ENCODE measurements around the gene OR51B5. TPM values are rescaled to one million over a fixed set of nuclear protein-coding genes. Genes with fewer than 3 reads are reported as not detected.
"Not testable (repeated sequence)": the region's sequence is repeated elsewhere in the genome, so short reads cannot be mapped to it uniquely, and the experiment has no call there.

The OR51B5 gene
- total RNA-seq, 2 donors from 2014 or later = 0.93 to 1.8 TPM

DNA sequence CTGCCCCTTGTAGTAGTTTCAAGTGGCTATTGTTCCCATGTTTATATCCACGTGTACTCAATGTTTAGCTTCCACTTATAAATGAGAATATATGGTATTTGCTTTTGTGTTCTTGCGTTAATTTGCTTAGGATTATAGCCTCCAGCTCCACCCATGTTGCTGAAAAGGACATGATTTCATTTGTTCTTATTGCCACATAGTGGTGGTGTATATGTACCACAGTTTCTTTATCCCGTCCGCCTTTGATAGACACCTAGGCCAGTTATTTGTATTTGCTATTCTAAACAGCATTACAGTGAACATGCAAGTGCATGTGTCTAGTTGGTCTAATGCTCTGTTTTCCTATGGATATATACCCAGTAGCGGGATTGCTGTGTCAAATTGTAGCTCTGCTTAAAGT, 26.0 kb downstream of the OR51B5 start:
- TF ChIP-seq, protein P1, sequence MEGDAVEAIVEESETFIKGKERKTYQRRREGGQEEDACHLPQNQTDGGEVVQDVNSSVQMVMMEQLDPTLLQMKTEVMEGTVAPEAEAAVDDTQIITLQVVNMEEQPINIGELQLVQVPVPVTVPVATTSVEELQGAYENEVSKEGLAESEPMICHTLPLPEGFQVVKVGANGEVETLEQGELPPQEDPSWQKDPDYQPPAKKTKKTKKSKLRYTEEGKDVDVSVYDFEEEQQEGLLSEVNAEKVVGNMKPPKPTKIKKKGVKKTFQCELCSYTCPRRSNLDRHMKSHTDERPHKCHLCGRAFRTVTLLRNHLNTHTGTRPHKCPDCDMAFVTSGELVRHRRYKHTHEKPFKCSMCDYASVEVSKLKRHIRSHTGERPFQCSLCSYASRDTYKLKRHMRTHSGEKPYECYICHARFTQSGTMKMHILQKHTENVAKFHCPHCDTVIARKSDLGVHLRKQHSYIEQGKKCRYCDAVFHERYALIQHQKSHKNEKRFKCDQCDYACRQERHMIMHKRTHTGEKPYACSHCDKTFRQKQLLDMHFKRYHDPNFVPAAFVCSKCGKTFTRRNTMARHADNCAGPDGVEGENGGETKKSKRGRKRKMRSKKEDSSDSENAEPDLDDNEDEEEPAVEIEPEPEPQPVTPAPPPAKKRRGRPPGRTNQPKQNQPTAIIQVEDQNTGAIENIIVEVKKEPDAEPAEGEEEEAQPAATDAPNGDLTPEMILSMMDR (conservative IDR thresholded peaks at IDR 0.05) = peak; percentile 12
- WGBS, 2 experiments (ENCODE audit: insufficient coverage in 1 of 2, insufficient read length in 1 of 2) = 80% methylated on average over 4 of the region's 5 CpGs; no CpG with 5 or more reads in 1 of the 2 experiments
- Histone ChIP-seq H3K9ac (ENCODE audit: extremely low read depth, low read length, poor library complexity, severe bottlenecking) (no peak overlapping the region), H3K27me3 (ENCODE audit: control insufficient read depth, insufficient read depth, low read length, poor library complexity, severe bottlenecking) (no peaks in the 10 kb centered on the region), H3K27ac (ENCODE audit: low read depth, low read length) (no peak overlapping the region), H3K4me3 (ENCODE audit: low read length) (no peak overlapping the region), H3K36me3 (ENCODE audit: control insufficient read depth, insufficient read depth, low read length) (no peaks in the 10 kb centered on the region), H3K9me3 (ENCODE audit: control insufficient read depth, low read length) (no peaks in the 10 kb centered on the region), H3K4me1 (ENCODE audit: control insufficient read depth, insufficient read depth, low read length) (no peaks in the 10 kb centered on the region)
- H3K4me3 Mint-ChIP-seq = no peak overlapping the region
- no peaks in the 10 kb centered on the region for H3K27me3 Mint-ChIP-seq (ENCODE audit: insufficient read depth)
- no peak overlapping the region for H3K27ac Mint-ChIP-seq
- no peak for DNase-seq
- H3K4me1 Mint-ChIP-seq = no peaks in the 10 kb centered on the region
- H3K36me3 Mint-ChIP-seq (ENCODE audit: low read depth) = no peaks in the 10 kb centered on the region
- peaks cover 2% of the 10 kb centered on the region for H3K9me3 Mint-ChIP-seq

DNA sequence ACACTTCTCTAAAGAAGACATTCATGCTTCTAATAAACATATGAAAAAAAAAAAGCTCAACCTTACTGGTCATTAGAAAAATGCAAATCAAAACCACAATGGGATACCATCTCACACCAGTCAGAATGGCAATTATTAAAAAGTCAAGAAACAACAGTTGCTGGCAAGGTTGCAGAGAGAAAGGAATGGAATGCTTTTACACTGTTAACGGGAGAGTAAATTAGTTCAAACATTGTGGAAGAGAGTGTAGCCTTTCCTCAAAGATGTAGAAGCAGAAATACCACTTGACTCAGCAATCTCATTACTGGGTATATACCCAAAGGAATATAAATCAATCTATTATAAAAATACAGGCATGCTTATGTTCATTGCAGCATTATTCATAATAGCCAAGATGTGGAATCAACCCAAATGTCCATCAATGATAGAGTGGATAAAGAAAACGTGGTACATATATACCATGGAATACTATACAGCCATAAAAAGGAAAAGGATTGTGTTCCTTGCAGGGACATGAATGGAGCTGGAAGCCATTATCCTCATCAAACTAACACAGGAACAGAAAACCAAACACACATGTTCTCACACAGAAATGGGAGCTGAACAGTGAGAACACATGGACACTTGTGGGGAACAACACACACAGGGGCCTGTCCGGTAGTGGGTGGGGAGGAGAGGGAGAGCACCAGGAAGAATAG, 29.8 kb downstream of the OR51B5 start:
- H3K4me3 Mint-ChIP-seq; H3K9me3 Mint-ChIP-seq; H3K27ac Mint-ChIP-seq; H3K4me3 ChIP-seq (ENCODE audit: low read length); H3K9ac ChIP-seq (ENCODE audit: extremely low read depth, low read length, poor library complexity, severe bottlenecking); H3K36me3 Mint-ChIP-seq (ENCODE audit: low read depth); H3K9me3 ChIP-seq (ENCODE audit: control insufficient read depth, low read length); H3K27me3 Mint-ChIP-seq (ENCODE audit: insufficient read depth); H3K4me1 ChIP-seq (ENCODE audit: control insufficient read depth, insufficient read depth, low read length); H3K27ac ChIP-seq (ENCODE audit: low read depth, low read length); DNase-seq; H3K36me3 ChIP-seq (ENCODE audit: control insufficient read depth, insufficient read depth, low read length); H3K27me3 ChIP-seq (ENCODE audit: control insufficient read depth, insufficient read depth, low read length, poor library complexity, severe bottlenecking); H3K4me1 Mint-ChIP-seq: not testable (repeated sequence)
- 91 to 100% methylated on average over 1 to 2 of the region's 3 CpGs for WGBS, 2 experiments (ENCODE audit: insufficient coverage in 1 of 2, insufficient read length in 1 of 2)

DNA sequence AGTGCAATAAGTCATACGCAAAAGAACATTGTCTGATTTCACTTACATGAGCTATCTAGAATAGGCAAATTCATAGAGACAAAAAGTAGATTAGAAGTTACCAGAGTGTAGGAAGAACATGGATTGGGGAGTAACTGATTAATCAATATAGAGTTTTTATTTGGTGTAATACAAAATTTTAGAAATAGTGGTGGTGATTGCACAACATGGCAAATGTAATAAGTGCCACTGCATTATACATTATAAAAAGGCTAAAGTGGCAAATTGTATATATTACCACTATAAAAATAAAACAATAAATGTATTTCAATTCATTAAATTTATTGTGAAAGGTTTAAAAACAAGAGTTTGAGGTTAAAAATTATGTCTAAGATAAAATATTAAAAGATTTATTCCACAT, 32.9 kb downstream of the OR51B5 start:
- Mint-ChIP-seq H3K27me3 (ENCODE audit: insufficient read depth) (no peaks in the 10 kb centered on the region), H3K27ac (no peak overlapping the region), H3K4me3 (no peak overlapping the region), H3K36me3 (ENCODE audit: low read depth) (no peaks in the 10 kb centered on the region), H3K4me1 (peaks cover 3% of the 10 kb centered on the region), H3K9me3 (no peaks in the 10 kb centered on the region)
- Histone ChIP-seq H3K36me3 (ENCODE audit: control insufficient read depth, insufficient read depth, low read length) (no peaks in the 10 kb centered on the region), H3K27me3 (ENCODE audit: control insufficient read depth, insufficient read depth, low read length, poor library complexity, severe bottlenecking) (no peaks in the 10 kb centered on the region), H3K4me3 (ENCODE audit: low read length) (no peak overlapping the region), H3K9me3 (ENCODE audit: control insufficient read depth, low read length) (no peaks in the 10 kb centered on the region), H3K27ac (ENCODE audit: low read depth, low read length) (no peak overlapping the region), H3K9ac (ENCODE audit: extremely low read depth, low read length, poor library complexity, severe bottlenecking) (no peak overlapping the region), H3K4me1 (ENCODE audit: control insufficient read depth, insufficient read depth, low read length) (no peaks in the 10 kb centered on the region)
- 100% methylated on average over 1 of the region's 1 CpG for WGBS, 2 experiments (ENCODE audit: insufficient coverage in 1 of 2, insufficient read length in 1 of 2)
- DNase-seq = no peak
- TF ChIP-seq, protein P1 (conservative IDR thresholded peaks at IDR 0.05) = no peak
